Tibial nerve (tissue), 4 donors: ENCODE measurements around the gene DENND5B. TPM values are rescaled to one million over a fixed set of nuclear protein-coding genes. Genes with fewer than 3 reads are reported as not detected.

Source experiments
- DNase-seq, 2 donors: peaks; one replicate each; pipeline ENCODE4 v3.0.0-alpha.2; 2019; ENCODE audit warnings: low spot score in 2 of 2
- H3K27ac ChIP-seq, 4 donors: fragments of 200-600 bp; sonication (generic) in 3 of 4; one replicate each; pipeline ENCODE4 v1.5.1; 2017 to 2019; ENCODE audit warnings: mild to moderate bottlenecking in 1 of 4
- H3K27me3 ChIP-seq, 2 donors: fragments of 200-600 bp; sonication (generic) in 1 of 2; one replicate each; pipeline versions ENCODE4 v1.5.1 to v1.6.0; 2017 to 2019
- H3K36me3 ChIP-seq, 3 donors: fragments of 200-600 bp; sonication (generic); one replicate each; pipeline ENCODE4 v1.5.1; 2018 to 2019
- H3K4me1 ChIP-seq, 4 donors: fragments of 200-600 bp; sonication (generic) in 3 of 4; one replicate each; pipeline ENCODE4 v1.5.1; 2017 to 2019
- H3K4me3 ChIP-seq, 4 donors: fragments of 200-600 bp; sonication (generic) in 3 of 4; one replicate each; pipeline ENCODE4 v1.5.1; 2017 to 2019; ENCODE audit warnings: mild to moderate bottlenecking in 1 of 4, moderate library complexity in 1 of 4
- H3K9me3 ChIP-seq, 4 donors: fragments of 200-600 bp; sonication (generic) in 3 of 4; one replicate each; pipeline ENCODE4 v1.5.1; 2017 to 2019
- CTCF ChIP-seq, 5 experiments: fragments of 200-600 bp in 3 of 5; fragments of 450-650 bp in 2 of 5; sonication (generic) in 3 of 5; IDR thresholded peaks; one replicate each; pipeline ENCODE4 v1.5.1; 2016 to 2019; ENCODE audit warnings: antibody characterized with exemption in 5 of 5, mild to moderate bottlenecking in 3 of 5, moderate library complexity in 2 of 5
- EP300 ChIP-seq, 2 donors: sonication (generic); formaldehyde crosslinking; IDR thresholded peaks; one replicate each; pipeline ENCODE4 v1.6.1; 2017; ENCODE audit warnings: antibody characterized with exemption in 2 of 2, mild to moderate bottlenecking in 1 of 2
- POLR2A ChIP-seq, 2 donors: fragments of 450-650 bp; IDR thresholded peaks; one replicate each; pipeline ENCODE4 v1.6.1; 2017; ENCODE audit warnings: antibody characterized with exemption in 2 of 2, mild to moderate bottlenecking in 2 of 2, moderate library complexity in 2 of 2
- WGBS, 2 donors: methylation state at CpG; one replicate each; pipeline ENCODE4 v1.1.5; 2018; 5-methylcytosine and 5-hydroxymethylcytosine counted together
- total RNA-seq, 4 donors: library from RNA; depleted of rRNA; stranded (reverse); fragments of >200 nt; gene quantifications; one replicate each; pipeline ENCODE4 v1.1.0, GENCODE V29; 2016

DENND5B gene
- total RNA-seq, 4 donors from 2014 or later = 22.6 to 55.7 (median 42.8) TPM

GRCh38 chr12:31481415-31481814 lies 109.5 kb downstream of the DENND5B start:
- Histone ChIP-seq H3K4me1 (peaks cover 0 to 6% (median 0%) of the 10 kb centered on the region in 4 donors), H3K27ac (no peak overlapping the region), H3K36me3 (peaks cover 0 to 23% (median 0%) of the 10 kb centered on the region in 3 donors), H3K4me3 (no peak overlapping the region), H3K27me3 (no peaks in the 10 kb centered on the region), H3K9me3 (no peaks in the 10 kb centered on the region)
- no peak for TF ChIP-seq POLR2A (IDR thresholded peaks at IDR 0.05)
- TF ChIP-seq EP300 (IDR thresholded peaks at IDR 0.05) = no peak
- TF ChIP-seq CTCF (IDR thresholded peaks at IDR 0.05) = no peak
- DNase-seq = no peak
- WGBS, 2 donors = 55 to 57% methylated on average over 3 of the region's 3 CpGs

- TF ChIP-seq CTCF (IDR thresholded peaks at IDR 0.05) (no peak), POLR2A (IDR thresholded peaks at IDR 0.05) (no peak), EP300 (IDR thresholded peaks at IDR 0.05) (no peak)
- H3K27me3 ChIP-seq = no peaks in the 10 kb centered on the region
- no peak overlapping the region for H3K27ac ChIP-seq
- no peaks in the 10 kb centered on the region for H3K9me3 ChIP-seq
- H3K36me3 ChIP-seq = peaks cover 0 to 23% (median 0%) of the 10 kb centered on the region in 3 donors
- H3K4me1 ChIP-seq = peaks cover 0 to 6% (median 0%) of the 10 kb centered on the region in 4 donors
- H3K4me3 ChIP-seq = no peak overlapping the region
- 83 to 89% methylated on average over 5 of the region's 5 CpGs for WGBS, 2 donors
- DNase-seq = no peak
These were observed 111.3 kb downstream of the DENND5B start for GRCh38 chr12:31479516-31480210.

- no peaks in the 10 kb centered on the region for H3K9me3 ChIP-seq
- 76 to 77% methylated on average over 3 of the region's 3 CpGs for WGBS, 2 donors
- peaks cover 0 to 6% (median 0%) of the 10 kb centered on the region in 4 donors for H3K4me1 ChIP-seq
- peaks cover 0 to 23% (median 0%) of the 10 kb centered on the region in 3 donors for H3K36me3 ChIP-seq
- no peaks in the 10 kb centered on the region for H3K27me3 ChIP-seq
- TF ChIP-seq POLR2A (IDR thresholded peaks at IDR 0.05) = no peak
- no peak for TF ChIP-seq EP300 (IDR thresholded peaks at IDR 0.05)
- TF ChIP-seq CTCF (IDR thresholded peaks at IDR 0.05) = no peak
- no peak for DNase-seq
- no peak overlapping the region for H3K4me3 ChIP-seq
- H3K27ac ChIP-seq = no peak overlapping the region
These were observed 112.0 kb downstream of the DENND5B start for GRCh38 chr12:31478898-31479297.

GRCh38 chr12:31478425-31478824 lies 112.5 kb downstream of the DENND5B start:
- WGBS, 2 donors = 88 to 92% methylated on average over 5 of the region's 5 CpGs

More at GRCh38 chr12:31478425-31478824, 112.5 kb downstream of the DENND5B start:
- Histone ChIP-seq H3K4me3 (no peak overlapping the region), H3K9me3 (no peaks in the 10 kb centered on the region), H3K4me1 (peaks cover 0 to 6% (median 0%) of the 10 kb centered on the region in 4 donors), H3K27me3 (no peaks in the 10 kb centered on the region), H3K36me3 (peaks cover 0 to 23% (median 0%) of the 10 kb centered on the region in 3 donors), H3K27ac (no peak overlapping the region)
- TF ChIP-seq EP300 (IDR thresholded peaks at IDR 0.05) (no peak), CTCF (IDR thresholded peaks at IDR 0.05) (no peak), POLR2A (IDR thresholded peaks at IDR 0.05) (no peak)
- DNase-seq = no peak
